PC-9 (cell line): ENCODE results near the gene AMH. TPM values are rescaled to one million over a fixed set of nuclear protein-coding genes. Genes with fewer than 3 reads are reported as not detected.

Experiments used
- BruUV-seq: library from RNA; stranded (reverse); fragments of 400-500 nt; replicated peaks from 2 replicates; lab custom pipeline; 2021; lab: Mats Ljungman, UMichigan
- CTCF ChIA-PET: fragments of 300-600 bp; sonication (Branson Sonifier 250); formaldehyde crosslinking; loops from one replicate; lab custom pipeline; 2022; ENCODE audit warnings: antibody characterized with exemption; lab: Charles Lee
- POLR2A ChIA-PET: fragments of 300-600 bp; sonication (Branson Sonifier 250); formaldehyde crosslinking; loops from one replicate; lab custom pipeline; 2022; ENCODE audit warnings: antibody characterized with exemption; ENCODE audit not compliant: unreplicated experiment; lab: Charles Lee
- DNase-seq, 2 experiments: peaks; one replicate each; pipeline versions ENCODE4 v3.0.0 to v3.0.0-alpha.2; 2015 to 2022; ENCODE audit warnings: mixed read lengths in 1 of 2
- H2AFZ ChIP-seq: fragments of 200-600 bp; sonication (generic); 2 replicates; pipeline ENCODE4 v1.8.1; 2017; ENCODE audit warnings: antibody characterized with exemption
- H3F3A ChIP-seq: fragments of 200-600 bp; sonication (generic); 2 replicates; pipeline ENCODE4 v1.8.1; 2017; ENCODE audit warnings: antibody characterized with exemption, mild to moderate bottlenecking, low read depth; ENCODE audit not compliant: insufficient read depth
- H3K27ac ChIP-seq: fragments of 200-600 bp; sonication (generic); 2 replicates; pipeline ENCODE4 v1.6.1; 2016; ENCODE audit warnings: mixed run types
- H3K27me3 ChIP-seq: fragments of 200-600 bp; sonication (generic); 2 replicates; pipeline ENCODE4 v1.6.1; 2016; ENCODE audit warnings: low read depth, mixed run types; ENCODE audit not compliant: insufficient read depth
- H3K36me3 ChIP-seq: fragments of 200-600 bp; sonication (generic); 2 replicates; pipeline ENCODE4 v1.6.1; 2016; ENCODE audit warnings: low read depth, mixed run types
- H3K4me1 ChIP-seq: fragments of 200-600 bp; sonication (generic); replicated peaks from 2 replicates; pipeline ENCODE4 v1.6.1; 2016; ENCODE audit warnings: mixed run types; ENCODE audit not compliant: insufficient read depth
- H3K4me2 ChIP-seq: fragments of 200-600 bp; sonication (generic); 2 replicates; pipeline ENCODE4 v1.6.1; 2017; ENCODE audit warnings: mixed run types
- H3K4me3 ChIP-seq: fragments of 200-600 bp; sonication (generic); 2 replicates; pipeline ENCODE4 v1.6.1; 2016; ENCODE audit warnings: mixed run types
- H3K79me2 ChIP-seq: fragments of 200-600 bp; sonication (generic); 2 replicates; pipeline ENCODE4 v1.6.1; 2017; ENCODE audit warnings: low read depth, mixed run types
- H3K9me2 ChIP-seq: fragments of 200-600 bp; sonication (generic); 2 replicates; pipeline ENCODE4 v1.8.1; 2017; ENCODE audit warnings: mild to moderate bottlenecking; ENCODE audit not compliant: insufficient read depth
- H3K9me3 ChIP-seq: fragments of 200-600 bp; sonication (generic); 2 replicates; pipeline ENCODE4 v1.8.1; 2016; ENCODE audit warnings: low read depth; ENCODE audit not compliant: insufficient read depth
- H4K20me1 ChIP-seq: fragments of 200-600 bp; sonication (generic); 2 replicates; pipeline ENCODE4 v1.8.1; 2017; ENCODE audit not compliant: insufficient read depth
- EZH2 ChIP-seq: fragments of 200-600 bp; sonication (generic); IDR thresholded peaks from 2 replicates; pipeline ENCODE4 v1.8.0; 2017; ENCODE audit warnings: antibody characterized with exemption, low read depth
- intact Hi-C: fragments of 100-400 bp; cut with micrococcal nuclease; formaldehyde crosslinking; loops from one replicate; pipeline ENCODE4 v1.10.0; 2022; ENCODE audit not compliant: unreplicated experiment
- total RNA-seq: library from RNA; stranded (reverse); gene quantifications from 2 replicates; pipeline ENCODE4 v1.2.3, GENCODE V29; 2021
- TF ChIP-seq, protein P1 (sequence below): fragments of 200-600 bp; sonication (generic); conservative IDR thresholded peaks from 2 replicates; pipeline ENCODE4 v1.6.1; 2017; ENCODE audit warnings: mixed run types, antibody characterized with exemption, mild to moderate bottlenecking, moderate library complexity

AMH gene
- total RNA-seq, 1 experiment from 2014 or later = 8.1 TPM

DNA sequence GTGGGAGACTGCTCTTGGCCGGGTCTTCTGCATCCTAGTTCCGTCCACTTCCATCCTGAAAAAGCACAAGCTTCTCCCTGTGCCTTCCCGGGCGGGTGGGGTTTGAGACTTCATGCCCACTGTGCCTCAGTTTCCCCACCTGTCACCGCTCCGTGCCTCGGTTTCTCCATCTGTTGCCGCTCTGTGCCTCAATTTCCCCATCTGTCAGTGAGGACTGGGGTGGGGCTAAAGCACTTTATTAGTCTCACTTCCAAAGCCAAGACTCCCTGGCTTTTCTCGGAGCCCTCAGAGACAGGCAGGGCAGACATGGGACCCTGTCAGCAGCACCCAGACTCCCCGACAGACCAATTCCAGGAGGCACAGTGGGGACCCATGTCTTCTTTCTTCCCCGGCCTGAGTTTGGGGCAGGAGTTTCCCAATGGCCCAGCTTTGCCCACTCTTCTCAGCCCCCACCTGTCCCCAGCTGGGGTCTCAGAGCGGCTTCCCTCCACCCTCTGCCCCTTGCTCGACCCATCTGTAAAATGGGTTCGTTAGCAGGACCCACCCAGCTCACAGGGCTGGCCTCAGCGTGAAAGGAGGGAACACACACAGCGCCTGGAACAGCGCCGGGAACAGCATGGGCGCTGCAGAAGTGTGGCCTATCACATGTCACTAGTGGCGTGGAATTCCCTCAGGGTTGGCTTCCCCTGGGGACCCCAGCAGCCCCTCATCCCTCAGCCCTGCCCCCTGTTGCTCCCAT, 37.4 kb downstream of the AMH start:
- Histone ChIP-seq H2AFZ (no peak overlapping the region), H3K4me3 (no peak overlapping the region), H3K27me3 (no peaks in the 10 kb centered on the region), H3K4me2 (no peak overlapping the region), H3K79me2 (no peaks in the 10 kb centered on the region), H3K4me1 (no peaks in the 10 kb centered on the region), H3K36me3 (no peaks in the 10 kb centered on the region), H3K27ac (no peak overlapping the region), H3K9me3 (no peaks in the 10 kb centered on the region), H4K20me1 (no peaks in the 10 kb centered on the region), H3F3A (no peaks in the 10 kb centered on the region), H3K9me2 (no peaks in the 10 kb centered on the region)
- ChIA-PET CTCF (no interaction called here), POLR2A (no interaction called here)
- BruUV-seq = no TSS peak
- no peak for DNase-seq
- no peak for TF ChIP-seq EZH2
- TF ChIP-seq, protein P1, sequence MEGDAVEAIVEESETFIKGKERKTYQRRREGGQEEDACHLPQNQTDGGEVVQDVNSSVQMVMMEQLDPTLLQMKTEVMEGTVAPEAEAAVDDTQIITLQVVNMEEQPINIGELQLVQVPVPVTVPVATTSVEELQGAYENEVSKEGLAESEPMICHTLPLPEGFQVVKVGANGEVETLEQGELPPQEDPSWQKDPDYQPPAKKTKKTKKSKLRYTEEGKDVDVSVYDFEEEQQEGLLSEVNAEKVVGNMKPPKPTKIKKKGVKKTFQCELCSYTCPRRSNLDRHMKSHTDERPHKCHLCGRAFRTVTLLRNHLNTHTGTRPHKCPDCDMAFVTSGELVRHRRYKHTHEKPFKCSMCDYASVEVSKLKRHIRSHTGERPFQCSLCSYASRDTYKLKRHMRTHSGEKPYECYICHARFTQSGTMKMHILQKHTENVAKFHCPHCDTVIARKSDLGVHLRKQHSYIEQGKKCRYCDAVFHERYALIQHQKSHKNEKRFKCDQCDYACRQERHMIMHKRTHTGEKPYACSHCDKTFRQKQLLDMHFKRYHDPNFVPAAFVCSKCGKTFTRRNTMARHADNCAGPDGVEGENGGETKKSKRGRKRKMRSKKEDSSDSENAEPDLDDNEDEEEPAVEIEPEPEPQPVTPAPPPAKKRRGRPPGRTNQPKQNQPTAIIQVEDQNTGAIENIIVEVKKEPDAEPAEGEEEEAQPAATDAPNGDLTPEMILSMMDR = no peak
- intact Hi-C loops = no loop called here

DNA sequence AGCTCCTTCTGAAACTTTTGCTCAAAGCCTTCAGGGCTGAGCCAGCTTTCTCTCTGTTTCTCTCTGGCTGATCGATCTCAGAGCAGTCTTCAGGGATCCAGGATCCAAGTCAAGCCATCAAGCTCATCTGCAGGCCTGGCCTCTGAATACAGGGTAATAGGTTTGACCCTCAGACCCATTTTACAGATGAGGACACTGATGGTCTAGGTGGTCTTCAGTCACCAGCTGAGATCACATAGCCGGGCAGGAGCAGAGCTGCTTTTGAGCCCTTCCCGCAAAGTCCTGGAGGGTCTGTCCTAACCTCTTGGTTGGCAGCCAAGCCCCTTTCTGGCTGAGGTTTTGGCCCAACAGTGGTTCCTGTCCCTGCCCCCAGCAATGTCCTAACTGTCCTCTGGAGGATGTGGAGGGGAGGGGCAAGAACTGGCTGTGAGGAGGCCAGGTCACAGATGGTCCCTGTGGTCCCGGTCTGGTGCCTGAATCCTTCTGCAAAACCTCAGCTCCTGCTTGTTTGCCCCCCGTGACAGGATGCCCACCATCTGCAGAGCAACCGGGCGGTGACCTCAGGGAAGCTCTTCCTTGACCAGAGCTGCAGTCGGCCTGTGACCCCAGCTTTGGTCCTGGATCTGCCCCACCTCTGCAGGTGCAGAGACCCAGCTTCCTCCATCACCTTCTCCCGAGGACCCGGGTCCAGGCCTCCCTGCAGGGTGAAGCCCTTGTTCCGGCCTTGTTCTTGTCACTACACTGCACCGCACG, 38.6 kb downstream of the AMH start:
- CTCF ChIA-PET = no interaction called here
- TF ChIP-seq, protein P1 = no peak
- no peak for TF ChIP-seq EZH2
- Histone ChIP-seq H3K4me1 (no peaks in the 10 kb centered on the region), H3K4me2 (no peak overlapping the region), H3F3A (no peaks in the 10 kb centered on the region), H3K9me2 (no peaks in the 10 kb centered on the region), H3K79me2 (no peaks in the 10 kb centered on the region), H3K27ac (no peak overlapping the region), H4K20me1 (no peaks in the 10 kb centered on the region), H2AFZ (no peak overlapping the region), H3K27me3 (no peaks in the 10 kb centered on the region), H3K4me3 (no peak overlapping the region), H3K36me3 (no peaks in the 10 kb centered on the region), H3K9me3 (no peaks in the 10 kb centered on the region)
- DNase-seq = no peak
- intact Hi-C loops = no loop called here
- BruUV-seq = no TSS peak
- POLR2A ChIA-PET = no interaction called here

DNA sequence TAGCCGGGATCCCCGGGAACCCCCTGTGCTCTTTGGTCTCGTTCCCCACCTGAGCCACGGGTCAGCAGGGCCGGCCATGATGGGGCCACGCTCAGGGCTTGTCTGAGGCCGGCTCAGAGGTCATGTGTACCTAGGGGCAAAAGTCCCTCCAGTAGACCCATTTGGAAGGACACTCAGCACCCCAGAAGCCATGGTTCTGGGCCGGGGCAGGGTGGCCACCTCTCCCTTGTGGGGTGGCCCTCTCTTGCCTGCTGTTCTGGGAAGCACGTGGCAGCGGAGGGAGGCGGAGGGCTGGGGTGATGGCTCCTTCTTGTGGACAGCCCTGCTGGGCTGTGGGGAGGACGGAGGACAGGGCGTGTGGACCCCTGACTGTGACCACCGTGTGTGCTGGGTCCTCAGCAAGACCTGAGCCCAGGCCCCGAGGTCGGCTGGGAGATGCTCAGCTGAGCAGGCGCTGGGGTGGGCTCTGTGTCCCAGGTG, 39.3 kb downstream of the AMH start:
- Histone ChIP-seq H3K4me3 (no peak overlapping the region), H3K27ac (no peak overlapping the region), H3K36me3 (no peaks in the 10 kb centered on the region), H3K9me2 (no peaks in the 10 kb centered on the region), H3K27me3 (no peaks in the 10 kb centered on the region), H4K20me1 (no peaks in the 10 kb centered on the region), H3F3A (no peaks in the 10 kb centered on the region), H2AFZ (no peak overlapping the region), H3K9me3 (no peaks in the 10 kb centered on the region), H3K79me2 (no peaks in the 10 kb centered on the region), H3K4me2 (no peak overlapping the region), H3K4me1 (no peaks in the 10 kb centered on the region)
- ChIA-PET CTCF (no interaction called here), POLR2A (no interaction called here)
- DNase-seq = no peak
- intact Hi-C loops = no loop called here
- no TSS peak for BruUV-seq
- TF ChIP-seq, protein P1 = no peak
- TF ChIP-seq EZH2 = no peak
